Endodermal cell (in vitro differentiated cells): ENCODE data around the gene SPPL2C. TPM values are rescaled to one million over a fixed set of nuclear protein-coding genes. Genes with fewer than 3 reads are reported as not detected.

Experiments used
- DNase-seq: peaks from one replicate; pipeline ENCODE4 v3.0.0-alpha.2; 2017
- H3K27ac ChIP-seq: 2 replicates; pipeline ENCODE4 v1.5.1; 2013; ENCODE audit warnings: mild to moderate bottlenecking, low read depth, low read length, moderate library complexity
- H3K27me3 ChIP-seq: 2 replicates; pipeline ENCODE4 v1.6.1; 2013; ENCODE audit warnings: mild to moderate bottlenecking, low read length, moderate library complexity; ENCODE audit not compliant: insufficient read depth, control insufficient read depth, poor library complexity, severe bottlenecking
- H3K36me3 ChIP-seq: 2 replicates; pipeline ENCODE4 v1.7.0; 2013; ENCODE audit warnings: mild to moderate bottlenecking, low read length, moderate library complexity; ENCODE audit not compliant: control insufficient read depth, insufficient read depth
- H3K4me1 ChIP-seq: one replicate; pipeline ENCODE4 v1.7.0; 2013; ENCODE audit warnings: low read length; ENCODE audit not compliant: control insufficient read depth, insufficient read depth
- H3K4me3 ChIP-seq: 2 replicates; pipeline ENCODE4 v1.5.1; 2013; ENCODE audit warnings: mild to moderate bottlenecking, low read length, moderate library complexity
- H3K9ac ChIP-seq: 2 replicates; pipeline ENCODE4 v1.6.1; 2013; ENCODE audit warnings: mild to moderate bottlenecking, low read length, moderate library complexity; ENCODE audit not compliant: poor library complexity, severe bottlenecking; ENCODE audit errors: extremely low read depth
- H3K9me3 ChIP-seq: 2 replicates; pipeline ENCODE4 v1.6.1; 2013; ENCODE audit warnings: mild to moderate bottlenecking, low read length, moderate library complexity; ENCODE audit not compliant: control insufficient read depth
- H3K27ac Mint-ChIP-seq: 2 replicates; pipeline ENCODE4 v1.8.0; 2020; ENCODE audit warnings: mixed read lengths
- H3K27me3 Mint-ChIP-seq: 2 replicates; pipeline ENCODE4 v1.8.0; 2021; ENCODE audit warnings: mild to moderate bottlenecking, mixed read lengths; ENCODE audit not compliant: insufficient read depth
- H3K36me3 Mint-ChIP-seq: 2 replicates; pipeline ENCODE4 v1.8.0; 2020; ENCODE audit warnings: low read depth, mixed read lengths
- H3K4me1 Mint-ChIP-seq: 2 replicates; pipeline ENCODE4 v1.8.0; 2020; ENCODE audit warnings: mixed read lengths
- H3K4me3 Mint-ChIP-seq: 2 replicates; pipeline ENCODE4 v1.8.0; 2020; ENCODE audit warnings: mild to moderate bottlenecking, moderate library complexity, mixed read lengths
- H3K9me3 Mint-ChIP-seq: 2 replicates; pipeline ENCODE4 v1.8.0; 2020; ENCODE audit warnings: mild to moderate bottlenecking, mixed read lengths
- CTCF ChIP-seq: fragments of 200-600 bp; sonication (generic); conservative IDR thresholded peaks from 2 replicates; pipeline ENCODE4 v1.5.0; 2021; ENCODE audit warnings: antibody characterized with exemption, mild to moderate bottlenecking
- WGBS, 2 experiments: methylation state at CpG; one replicate each; pipeline versions ENCODE4 v1.1.5 to v1.1.7; 2013; ENCODE audit warnings: missing lambda C conversion rate in 2 of 2, mixed read lengths in 1 of 2; ENCODE audit not compliant: insufficient coverage in 1 of 2, insufficient read length in 1 of 2; 5-methylcytosine and 5-hydroxymethylcytosine counted together
- total RNA-seq, 2 donors: library from RNA; stranded (reverse); fragmentation: NEBNext Ultra II Directional in 1 of 2; extraction: Animal tissue kit (Norgen Biotek cat#: 25700) in 1 of 2; gene quantifications; 2 replicates in 1 of 2; 3 replicates in 1 of 2; pipeline ENCODE4 v1.2.1, GENCODE V29; 2021

Gene SPPL2C
- total RNA-seq, 2 donors from 2014 or later = not detected

- no peaks in the 10 kb centered on the region for H3K9me3 ChIP-seq
- H3K4me3 Mint-ChIP-seq = no peak overlapping the region
- no peaks in the 10 kb centered on the region for H3K36me3 Mint-ChIP-seq
- peaks cover 24% of the 10 kb centered on the region for H3K27me3 ChIP-seq
- H3K9me3 Mint-ChIP-seq = no peaks in the 10 kb centered on the region
- no peaks in the 10 kb centered on the region for H3K36me3 ChIP-seq
- no peak overlapping the region for H3K4me3 ChIP-seq
- peak; percentile 91 for DNase-seq
- no peaks in the 10 kb centered on the region for H3K4me1 Mint-ChIP-seq
- H3K4me1 ChIP-seq = no peaks in the 10 kb centered on the region
- H3K9ac ChIP-seq = no peak overlapping the region
- 29 to 35% methylated on average over 5 to 12 of the region's 12 CpGs for WGBS, 2 experiments
- H3K27ac ChIP-seq = no peak overlapping the region
- H3K27ac Mint-ChIP-seq = no peak overlapping the region
- peak; percentile 95 for TF ChIP-seq CTCF
- peaks cover 14% of the 10 kb centered on the region for H3K27me3 Mint-ChIP-seq
Measured at GRCh38 chr17:45852535-45853297, 8.0 kb downstream of the SPPL2C start.

DNA sequence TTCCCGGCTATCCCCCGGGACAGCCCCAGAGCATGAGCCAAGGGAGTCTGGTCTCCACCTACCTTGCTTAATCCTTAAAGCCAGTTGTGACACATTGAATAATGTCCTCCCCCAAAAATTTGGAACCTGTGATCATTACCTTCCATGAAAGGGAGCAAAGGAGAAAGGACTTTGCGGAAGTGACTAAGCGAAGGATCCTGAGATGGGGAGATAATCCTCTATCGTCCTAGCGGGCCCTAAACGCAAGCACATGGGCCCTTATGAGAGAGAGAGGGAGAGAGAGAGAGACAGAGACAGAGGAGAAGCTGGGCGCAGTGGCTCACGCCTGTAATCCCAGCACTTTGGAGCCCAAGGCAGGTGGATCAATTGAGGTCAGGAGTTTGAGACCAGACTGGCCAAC is 9.5 kb downstream of the SPPL2C start:
- Histone ChIP-seq H3K27me3 (peaks cover 24% of the 10 kb centered on the region), H3K36me3 (no peaks in the 10 kb centered on the region), H3K4me1 (no peaks in the 10 kb centered on the region), H3K9me3 (no peaks in the 10 kb centered on the region), H3K27ac (no peak overlapping the region), H3K4me3 (no peak overlapping the region), H3K9ac (no peak overlapping the region)
- WGBS, 2 experiments = 88% methylated on average over 7 to 9 of the region's 9 CpGs
- no peak for DNase-seq
- H3K9me3 Mint-ChIP-seq = no peaks in the 10 kb centered on the region
- no peaks in the 10 kb centered on the region for H3K36me3 Mint-ChIP-seq
- H3K4me3 Mint-ChIP-seq = no peak overlapping the region
- peaks cover 14% of the 10 kb centered on the region for H3K27me3 Mint-ChIP-seq
- no peak overlapping the region for H3K27ac Mint-ChIP-seq
- no peaks in the 10 kb centered on the region for H3K4me1 Mint-ChIP-seq
- TF ChIP-seq CTCF = no peak

DNA sequence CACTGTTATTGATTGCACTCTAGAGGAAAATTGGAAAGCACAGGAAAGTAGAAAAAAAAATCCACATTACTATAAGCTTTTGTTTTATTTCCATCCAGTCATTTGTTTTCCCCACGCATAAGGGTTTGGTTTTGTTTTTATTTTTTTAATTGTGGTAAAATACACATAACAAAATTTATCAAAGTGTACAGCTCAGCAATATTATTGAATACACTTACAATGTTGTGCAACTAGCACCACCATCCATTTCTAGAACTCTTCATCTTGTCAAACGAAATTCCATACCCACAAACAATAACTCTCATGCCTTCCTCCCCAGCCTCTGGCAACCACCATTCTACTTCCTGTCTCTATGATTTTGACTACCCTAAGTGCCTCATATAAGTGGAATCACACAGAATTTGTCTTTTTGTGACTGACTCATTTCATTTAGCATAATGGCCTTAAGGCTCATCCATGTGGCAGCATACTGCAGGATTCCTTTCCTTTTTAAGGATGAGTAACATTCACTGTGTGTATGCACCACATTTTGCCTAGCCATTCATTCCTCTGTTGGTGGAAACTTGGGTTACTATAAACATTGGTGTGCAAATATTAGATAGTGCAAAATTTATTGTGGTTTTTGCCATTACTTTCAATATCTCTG is 11.1 kb downstream of the SPPL2C start:
- H3K4me3 ChIP-seq = no peak overlapping the region
- no peak overlapping the region for H3K9ac ChIP-seq
- WGBS, 2 experiments = 69 to 70% methylated on average over 1 of the region's 2 CpGs
- Mint-ChIP-seq H3K36me3 (no peaks in the 10 kb centered on the region), H3K27ac (no peak overlapping the region), H3K9me3 (no peaks in the 10 kb centered on the region), H3K4me3 (no peak overlapping the region), H3K27me3 (peaks cover 17% of the 10 kb centered on the region), H3K4me1 (no peaks in the 10 kb centered on the region)
- TF ChIP-seq CTCF = no peak
- H3K27ac ChIP-seq = no peak overlapping the region
- no peaks in the 10 kb centered on the region for H3K4me1 ChIP-seq
- no peaks in the 10 kb centered on the region for H3K36me3 ChIP-seq
- no peak for DNase-seq
- no peaks in the 10 kb centered on the region for H3K9me3 ChIP-seq
- peaks cover 24% of the 10 kb centered on the region for H3K27me3 ChIP-seq
